GM18870 (cell line): Measurements from ENCODE around the gene FADS3.

ENCODE experiments used
- ATAC-seq: cut with Tn5 transposase; IDR thresholded peaks from one replicate; pipeline ENCODE4 v1.9.1; 2021; ENCODE audit warnings: moderate library complexity; ENCODE audit not compliant: unreplicated experiment

Gene FADS3

DNA sequence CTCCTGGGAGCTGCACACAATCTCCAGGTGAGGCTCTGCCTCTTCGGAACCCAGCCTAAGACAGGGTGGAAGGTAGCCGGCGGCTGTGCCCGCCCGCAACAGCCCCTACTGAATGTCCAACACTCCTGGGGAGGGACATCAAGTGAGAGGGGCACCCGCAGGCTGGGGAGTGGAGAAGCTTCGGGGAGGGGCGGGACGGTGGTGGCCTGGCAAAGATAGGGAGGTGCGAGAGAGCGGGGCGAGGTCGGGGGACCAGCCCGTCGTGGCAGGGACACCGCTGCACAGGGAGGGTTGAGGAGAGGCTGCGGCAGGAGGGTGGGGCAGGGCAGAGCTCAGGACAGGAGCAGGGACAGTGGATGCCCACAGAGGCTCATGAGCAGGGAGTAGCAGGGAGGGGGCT lies 8.9 kb upstream of the FADS3 start:
- no peak for ATAC-seq

DNA sequence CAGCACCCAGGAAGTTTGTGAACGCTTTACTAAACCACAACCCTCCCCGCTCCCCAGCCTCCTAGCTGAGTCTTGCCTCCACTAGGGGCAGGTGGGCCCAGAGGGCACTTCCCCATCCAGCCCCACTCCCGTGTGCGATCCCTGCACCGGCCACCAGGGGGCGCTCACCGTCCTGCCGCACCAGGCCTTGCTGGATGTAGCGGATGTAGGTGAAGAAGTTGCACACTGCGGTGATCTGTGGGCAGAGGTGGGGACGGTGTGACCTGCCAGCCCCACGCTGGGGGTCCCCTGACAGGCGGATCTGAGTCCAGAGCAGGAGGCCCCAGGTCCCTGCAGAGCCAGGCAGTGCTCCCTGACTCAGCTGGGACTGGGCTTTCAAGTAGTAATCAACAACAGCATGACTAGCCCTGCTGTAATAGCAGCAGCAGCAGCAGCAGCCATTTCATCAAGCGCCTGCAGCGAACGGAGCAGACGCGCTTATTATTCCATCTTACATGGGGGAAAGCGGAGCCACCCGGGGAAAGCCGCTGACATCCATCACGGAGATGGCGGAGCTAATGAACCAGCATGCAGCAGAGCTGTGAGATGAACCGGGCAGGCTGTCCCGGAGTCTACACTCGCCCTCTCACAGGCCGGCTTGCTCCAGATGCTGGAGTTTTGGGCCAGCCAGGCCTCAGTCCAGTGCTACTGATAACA lies 7.9 kb upstream of the FADS3 start:
- no peak for ATAC-seq

DNA sequence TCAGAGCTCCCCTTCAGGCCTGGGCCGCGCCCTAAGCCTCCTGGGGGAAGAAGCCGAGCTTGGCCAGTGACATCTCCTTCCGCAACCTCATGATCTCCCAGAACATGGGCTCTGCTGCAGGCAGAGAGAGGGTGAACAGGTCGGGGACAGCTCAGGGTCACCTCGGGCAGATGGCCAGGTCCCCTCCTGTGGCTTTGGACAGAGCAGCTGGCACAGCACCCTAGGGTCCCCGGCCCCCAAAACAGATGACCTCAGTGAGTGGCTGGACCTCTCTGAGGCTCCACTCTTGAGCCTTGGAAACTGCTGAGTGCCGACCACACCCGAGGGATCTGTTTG lies 6.9 kb upstream of the FADS3 start:
- ATAC-seq: no peak

DNA sequence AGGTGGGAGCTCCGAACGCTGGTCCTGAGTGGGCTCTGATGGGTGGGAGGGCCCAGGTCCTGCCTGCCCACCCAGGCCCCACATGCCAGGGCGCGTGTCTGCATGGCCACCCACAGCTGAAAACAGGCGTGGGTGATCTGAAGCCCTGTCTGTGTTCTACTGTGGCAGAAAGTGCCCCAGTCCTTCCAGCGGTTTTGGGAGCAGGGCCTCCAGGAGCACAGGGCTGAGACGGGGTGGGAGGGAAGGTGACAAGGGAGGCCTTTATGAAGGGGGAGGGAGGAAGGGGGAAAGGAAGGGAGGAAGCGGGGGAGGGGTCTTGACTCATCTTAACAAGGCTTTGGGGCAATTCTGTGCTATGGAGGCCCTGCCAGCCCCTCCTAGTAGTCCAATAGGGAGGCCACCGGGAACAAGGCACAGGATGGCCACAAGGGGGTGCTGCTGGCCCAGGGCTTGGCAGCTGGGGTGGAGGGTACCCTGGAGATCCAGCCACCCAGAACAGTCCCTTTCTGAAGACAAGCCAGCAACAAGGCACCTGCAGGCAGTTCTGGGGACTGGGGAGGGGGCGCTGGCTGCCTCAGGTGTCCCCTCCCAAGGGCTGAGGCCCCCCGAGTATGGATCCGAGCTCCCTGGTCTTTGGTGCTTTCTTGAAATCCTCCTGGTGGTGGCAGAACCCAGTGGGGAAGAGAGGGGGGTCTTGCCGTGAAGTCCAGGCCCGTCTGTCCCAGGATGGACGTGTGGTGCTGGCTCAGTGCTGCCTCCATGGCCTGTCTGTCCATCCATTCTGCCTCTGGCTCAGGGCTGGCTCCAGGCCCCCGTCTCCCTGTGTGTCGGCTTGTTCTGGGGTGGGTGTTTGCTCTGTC lies 6.3 kb upstream of the FADS3 start:
- ATAC-seq: no peak

DNA sequence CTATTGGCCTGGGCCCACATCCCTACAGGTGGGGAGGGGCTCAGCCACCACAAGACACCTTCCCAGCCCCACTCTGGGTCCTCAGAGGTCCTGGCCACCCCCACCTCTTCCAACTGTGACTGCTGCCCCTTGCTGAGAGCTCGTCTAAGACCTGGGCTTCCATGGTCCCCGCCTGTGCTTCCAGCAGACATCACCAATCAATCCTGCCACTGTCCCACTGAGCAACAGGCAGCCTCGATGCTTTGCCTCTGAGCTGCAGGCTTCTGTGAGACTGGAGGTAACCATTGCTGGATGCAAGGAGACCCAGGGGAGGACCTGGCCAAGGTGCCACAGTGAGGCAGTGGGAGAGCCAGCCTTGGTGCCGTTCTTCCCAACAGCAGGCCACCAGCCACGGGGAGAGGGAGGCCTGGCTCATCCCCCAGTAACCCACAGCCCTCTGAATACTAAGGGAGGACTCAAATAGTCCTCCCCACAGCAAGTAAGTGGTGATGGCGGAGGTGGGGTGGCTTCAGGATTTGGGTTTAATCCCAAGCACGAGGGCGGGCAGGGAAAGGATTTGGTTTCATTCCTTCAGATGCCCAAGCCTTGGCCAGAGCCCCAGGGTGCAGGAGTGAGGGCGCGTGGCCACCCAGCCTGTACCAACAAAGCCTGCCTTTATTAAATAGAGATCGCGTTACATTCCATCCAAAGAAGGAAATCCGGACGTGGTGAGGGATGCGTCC lies 5.5 kb upstream of the FADS3 start:
- ATAC-seq: no peak

DNA sequence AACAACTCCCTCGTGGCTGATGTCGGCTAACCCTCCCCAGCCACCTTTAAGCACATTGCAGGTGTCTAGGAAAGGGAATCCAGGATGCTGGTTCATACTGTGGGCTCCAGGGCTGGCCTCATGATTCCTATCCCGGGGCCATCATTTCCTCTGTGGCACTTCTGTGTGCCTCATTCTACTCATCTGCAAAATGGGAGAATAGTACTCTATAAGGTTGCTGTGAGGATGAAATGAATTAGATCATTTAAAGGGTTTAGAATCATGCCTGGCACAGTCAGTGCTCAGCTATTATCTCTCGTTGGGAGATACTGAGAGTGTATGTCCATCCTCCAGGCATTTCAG lies 4.3 kb upstream of the FADS3 start:
- ATAC-seq: no peak

DNA sequence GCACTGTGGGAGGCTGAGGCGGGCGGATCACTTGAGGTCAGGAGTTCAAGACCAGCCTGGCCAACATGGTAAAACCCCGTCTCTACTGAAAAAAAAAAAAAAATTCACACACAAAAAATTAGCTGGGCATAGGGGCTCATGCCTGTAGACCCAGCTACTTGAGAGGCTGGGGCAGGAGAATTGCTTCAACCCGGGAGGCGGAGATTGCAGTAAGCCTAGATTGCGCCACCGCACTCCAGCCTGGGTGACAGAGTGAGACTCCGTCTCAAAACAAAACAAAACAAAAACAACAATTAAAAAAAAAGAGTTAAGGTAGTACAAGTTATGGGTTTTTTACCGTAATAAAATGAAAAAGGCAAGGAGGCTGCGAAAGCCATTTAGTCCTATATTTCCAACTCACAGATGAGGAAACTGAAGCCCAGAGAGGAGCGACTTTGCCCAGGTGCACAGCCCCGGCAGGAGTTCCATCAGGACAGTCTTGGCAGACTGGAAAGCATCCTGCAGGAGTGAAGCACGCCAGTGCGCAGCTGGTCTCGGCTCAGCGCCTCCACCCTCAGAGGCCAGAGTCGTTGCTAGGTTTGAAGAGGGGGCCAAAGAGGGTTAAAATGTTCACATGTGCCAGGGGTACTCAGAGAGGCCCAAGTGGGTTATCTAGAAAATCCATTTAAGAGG lies 3.8 kb upstream of the FADS3 start:
- no peak for ATAC-seq

DNA sequence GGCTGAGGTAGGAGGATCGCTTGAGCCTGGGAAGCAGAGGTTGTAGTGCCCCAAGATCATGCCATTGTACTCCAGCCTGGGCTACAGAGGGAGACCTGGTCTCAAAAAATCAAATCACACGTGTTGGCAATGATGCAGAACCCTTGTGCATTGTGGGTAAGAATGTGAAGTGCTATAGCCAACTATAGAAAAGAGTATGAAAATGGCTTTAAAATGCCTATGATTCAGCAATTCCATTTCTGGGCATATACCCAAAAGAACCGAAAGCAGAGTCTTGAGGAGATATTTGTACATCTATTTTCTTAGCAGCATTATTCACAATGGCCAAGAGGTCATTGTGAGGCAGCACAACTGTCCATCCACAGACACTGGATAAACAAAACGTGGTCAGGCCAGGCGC lies 2.6 kb upstream of the FADS3 start:
- ATAC-seq: no peak

DNA sequence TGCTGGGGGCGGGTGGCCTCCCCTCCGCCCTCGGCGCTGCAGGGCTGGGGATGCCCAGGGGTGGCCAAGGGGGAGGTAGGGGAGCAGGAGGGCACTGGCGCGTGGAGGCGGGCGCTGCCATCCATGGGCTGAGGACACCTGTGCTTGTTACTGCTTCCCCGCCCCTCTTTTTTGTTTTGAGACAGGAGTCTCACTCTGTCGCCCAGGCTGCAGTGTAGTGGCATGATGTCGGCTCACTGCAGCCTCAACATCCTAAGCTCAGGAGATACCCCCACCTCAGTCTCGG lies 683 bp upstream of the FADS3 start:
- no peak for ATAC-seq

DNA sequence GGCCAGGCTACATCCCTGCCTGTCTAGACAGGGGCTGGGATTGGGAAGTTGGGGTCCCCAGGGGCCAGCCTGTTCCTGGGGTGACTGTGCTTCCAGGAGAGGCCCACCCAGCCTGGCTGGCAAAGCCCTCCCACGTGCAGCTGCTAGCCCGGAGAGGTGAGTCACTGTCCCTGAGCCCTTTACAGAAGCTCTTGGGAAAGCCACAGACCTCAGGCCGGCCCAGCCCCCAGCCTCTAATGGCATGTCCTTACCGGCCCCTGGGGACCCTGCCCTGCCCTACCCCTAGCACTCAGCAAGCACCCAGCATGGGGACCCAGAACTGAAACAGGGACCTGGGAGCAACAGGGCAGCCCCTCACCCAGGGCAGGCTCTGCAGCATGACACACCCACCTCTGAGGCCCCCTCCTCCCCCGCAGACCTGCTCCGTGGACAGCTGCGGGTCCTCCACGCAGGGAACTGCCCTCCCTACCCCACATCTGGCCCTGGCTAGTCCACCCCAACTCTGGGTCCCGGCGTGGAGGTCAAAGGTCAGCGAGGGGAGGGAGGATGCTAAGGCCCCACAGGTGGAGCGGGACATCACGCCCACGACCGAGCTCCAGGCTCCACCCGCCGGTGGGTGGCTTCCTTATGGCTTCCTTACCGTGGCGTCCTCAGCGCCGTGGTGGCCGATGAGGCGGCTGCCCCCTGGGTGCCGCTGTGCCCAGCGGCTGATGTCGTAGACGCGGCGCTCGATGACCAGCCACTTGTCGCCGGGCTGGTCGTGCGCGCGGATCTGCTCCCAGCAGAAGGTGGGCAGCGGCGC lies 615 bp downstream of the FADS3 start:
- no peak for ATAC-seq

DNA sequence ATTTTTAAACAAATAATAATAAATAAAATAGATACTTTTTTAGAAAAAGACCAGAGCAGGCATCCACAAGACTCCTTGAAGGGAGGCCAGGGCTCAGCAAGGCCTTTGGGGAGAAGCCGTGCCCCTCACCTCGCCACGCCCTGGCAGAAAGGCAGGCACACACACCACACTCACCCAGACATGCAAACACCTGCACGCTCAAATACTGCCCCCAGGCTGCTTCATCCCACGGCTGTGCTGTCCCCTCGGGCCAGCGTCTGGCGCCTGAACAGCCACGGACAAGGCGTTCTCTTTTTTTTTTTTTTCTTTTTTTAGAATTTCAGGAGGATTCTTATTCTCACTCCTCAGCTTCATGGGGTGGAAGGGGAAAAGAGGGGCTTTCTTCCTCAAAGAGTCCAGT lies 1.5 kb downstream of the FADS3 start:
- no peak for ATAC-seq

DNA sequence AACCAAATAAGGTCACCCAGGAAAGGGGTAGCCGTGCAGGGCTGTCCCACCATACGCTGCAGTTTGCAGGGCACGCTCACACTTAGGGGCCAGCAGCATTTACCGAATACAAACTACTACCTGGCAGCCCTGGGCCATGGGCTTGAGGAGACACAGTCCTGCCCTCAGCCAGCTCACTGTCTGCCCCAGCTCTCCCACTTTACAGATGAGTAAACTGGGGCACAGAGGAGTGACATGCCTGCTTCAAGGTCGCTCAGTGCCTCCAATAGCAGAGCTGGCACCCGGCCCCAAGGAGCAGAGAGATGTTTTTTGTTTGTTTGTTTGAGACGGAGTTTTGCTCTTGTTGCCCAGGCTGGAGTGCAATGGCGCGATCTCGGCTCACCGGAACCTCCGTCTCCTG lies 2.8 kb downstream of the FADS3 start:
- no peak for ATAC-seq

DNA sequence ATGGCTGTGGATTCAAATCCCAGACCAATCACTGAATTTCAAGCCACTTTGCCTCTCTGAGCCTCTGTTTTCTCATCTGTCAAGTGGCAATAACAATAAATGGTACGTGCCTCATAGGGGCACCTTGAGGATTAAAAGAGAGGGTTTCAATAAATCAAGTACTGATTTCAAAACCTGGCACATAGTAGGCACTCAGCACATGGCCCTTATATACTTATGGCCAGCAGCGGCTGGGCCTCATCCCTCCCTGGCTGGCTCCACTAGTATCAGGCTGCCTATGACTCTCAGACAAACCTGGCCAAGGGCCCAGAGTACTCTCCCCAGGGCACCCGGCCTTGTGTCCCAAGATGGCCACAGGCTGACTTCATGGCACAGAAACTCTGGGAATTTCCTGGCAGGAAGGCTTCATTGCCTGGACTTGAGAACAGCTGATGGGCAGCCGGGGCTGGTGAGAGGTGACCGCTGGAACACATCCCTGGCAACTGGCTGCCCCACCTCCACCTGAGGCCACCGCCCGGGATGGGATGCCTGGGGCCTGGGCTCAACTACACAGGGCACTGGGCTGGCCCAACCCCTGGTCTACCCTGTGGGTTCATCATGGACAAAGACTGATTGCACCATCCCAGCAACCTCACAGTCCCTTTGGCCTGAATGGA lies 3.4 kb downstream of the FADS3 start:
- ATAC-seq: no peak

DNA sequence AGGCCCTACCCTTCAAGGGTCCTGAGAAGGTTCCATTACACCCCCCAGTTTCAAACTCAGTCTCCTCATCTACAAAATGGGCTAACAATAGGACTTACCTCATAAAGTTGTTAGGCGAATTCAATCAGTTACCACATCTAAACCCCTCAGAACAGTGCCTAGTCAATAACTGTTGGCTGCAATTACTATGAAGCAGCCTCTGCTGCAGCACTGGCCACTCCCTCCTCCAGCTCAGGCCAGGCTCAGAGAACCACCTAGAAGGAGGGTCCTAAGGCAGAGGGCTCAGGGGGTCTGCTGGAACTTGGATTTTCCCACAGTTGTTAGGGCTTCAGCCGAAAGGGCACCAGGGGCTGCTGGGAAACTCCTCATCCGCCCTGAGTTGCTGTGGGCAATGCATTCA lies 4.7 kb downstream of the FADS3 start:
- no peak for ATAC-seq

DNA sequence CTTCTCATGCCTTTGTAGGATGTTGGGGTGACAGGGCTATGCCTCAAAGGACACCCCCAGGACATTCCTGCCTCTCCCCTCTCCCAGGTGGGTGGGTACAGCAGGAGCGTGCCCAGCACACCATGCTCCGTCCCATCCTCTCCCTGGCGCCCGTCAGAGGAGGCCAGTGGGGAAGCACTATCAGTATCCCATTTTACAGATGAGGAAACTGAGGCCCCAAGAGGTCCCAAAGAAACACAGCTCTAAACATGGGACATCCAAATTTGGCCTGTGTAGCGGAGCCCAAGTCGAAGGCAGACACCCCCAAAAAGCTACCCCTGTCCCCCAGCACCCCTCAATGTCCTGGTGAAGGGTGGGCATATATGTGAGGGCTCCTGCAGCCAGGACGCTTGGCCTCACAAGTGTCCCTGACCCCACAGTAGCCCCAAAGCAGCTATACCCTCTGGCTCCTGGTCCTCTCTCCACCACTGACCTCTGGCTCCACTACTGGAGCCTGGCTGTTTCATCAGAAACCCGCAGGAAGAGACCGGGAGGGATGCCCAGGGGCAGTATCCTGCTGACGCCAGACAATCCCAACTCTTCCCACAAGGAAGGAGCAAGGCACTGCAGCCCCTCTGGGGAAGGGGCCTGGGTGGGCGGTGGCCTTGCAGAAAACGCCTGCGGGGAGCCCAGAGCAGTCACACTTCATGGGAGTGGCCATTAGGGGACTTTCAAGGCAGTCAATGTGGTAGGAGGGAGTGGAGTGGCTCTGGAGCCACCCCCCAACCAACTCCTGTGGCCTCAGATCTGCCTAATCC lies 5.4 kb downstream of the FADS3 start:
- ATAC-seq: no peak

DNA sequence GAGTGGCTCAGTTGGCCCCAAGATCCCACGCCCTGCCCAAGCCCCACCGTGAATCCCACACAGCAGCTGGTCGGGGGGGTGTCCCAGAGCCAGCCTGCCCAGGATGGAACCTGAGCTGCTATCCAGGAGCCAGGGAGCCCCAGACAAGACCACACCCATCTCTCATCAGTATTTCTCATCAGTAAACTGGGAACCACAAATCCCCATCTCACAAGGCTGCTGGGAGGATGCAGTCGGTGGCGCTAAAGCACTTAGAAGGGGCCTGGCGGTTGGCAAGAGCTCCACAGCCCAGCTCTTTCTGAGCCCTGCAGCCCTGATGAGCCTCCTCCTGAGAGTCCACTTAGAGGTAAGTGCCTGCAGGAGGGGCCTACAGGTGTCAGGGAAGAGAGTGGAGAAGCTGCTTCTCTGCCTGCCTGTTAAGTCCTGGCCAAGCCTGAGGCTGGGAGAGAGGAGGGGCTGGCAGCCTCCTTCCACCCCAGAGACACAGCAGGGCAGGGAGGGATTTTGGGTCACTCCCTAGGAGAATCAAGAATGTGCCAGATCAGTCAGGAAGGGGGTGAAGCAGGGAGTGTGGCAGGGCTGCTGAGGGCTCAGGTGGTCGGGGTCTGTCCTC lies 6.1 kb downstream of the FADS3 start:
- ATAC-seq: no peak

DNA sequence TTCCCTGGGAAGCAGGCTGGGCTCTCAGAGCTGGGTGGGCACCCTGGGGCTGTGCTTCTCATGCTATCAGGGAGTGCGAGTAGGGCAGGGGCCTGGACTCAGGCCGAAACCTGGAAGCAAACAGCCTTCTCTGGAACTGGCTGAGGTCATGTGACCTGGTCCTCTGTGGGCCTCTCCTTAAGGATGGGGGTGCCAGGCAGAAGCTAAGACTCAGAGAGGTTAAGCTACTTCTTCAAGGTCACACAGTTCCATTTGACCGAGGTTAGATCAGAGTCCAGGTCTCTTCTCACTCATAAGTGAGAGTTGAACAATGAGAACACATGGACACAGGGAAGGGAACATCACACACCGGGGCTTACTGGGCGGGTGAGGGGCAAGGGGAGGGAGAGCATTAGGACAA lies 7.4 kb downstream of the FADS3 start:
- ATAC-seq: no peak

DNA sequence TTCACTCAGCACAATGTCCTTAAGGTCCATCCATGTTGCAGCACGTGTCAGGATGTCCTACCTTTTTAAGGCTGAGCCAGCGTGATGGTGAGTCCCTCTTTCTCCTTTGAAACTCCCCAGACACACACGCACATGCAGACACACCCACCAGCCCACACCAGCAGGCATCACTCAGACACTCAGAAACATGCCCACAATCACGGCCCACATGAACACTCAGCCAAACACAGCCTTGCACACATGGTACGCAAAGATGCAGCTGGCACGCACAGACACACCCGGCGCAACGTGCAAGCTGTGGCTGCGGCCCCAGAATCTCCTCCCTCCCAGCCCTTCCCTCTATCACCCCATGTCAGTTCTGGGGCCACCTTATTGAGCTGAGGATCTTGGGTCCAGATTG lies 8.0 kb downstream of the FADS3 start:
- no peak for ATAC-seq

DNA sequence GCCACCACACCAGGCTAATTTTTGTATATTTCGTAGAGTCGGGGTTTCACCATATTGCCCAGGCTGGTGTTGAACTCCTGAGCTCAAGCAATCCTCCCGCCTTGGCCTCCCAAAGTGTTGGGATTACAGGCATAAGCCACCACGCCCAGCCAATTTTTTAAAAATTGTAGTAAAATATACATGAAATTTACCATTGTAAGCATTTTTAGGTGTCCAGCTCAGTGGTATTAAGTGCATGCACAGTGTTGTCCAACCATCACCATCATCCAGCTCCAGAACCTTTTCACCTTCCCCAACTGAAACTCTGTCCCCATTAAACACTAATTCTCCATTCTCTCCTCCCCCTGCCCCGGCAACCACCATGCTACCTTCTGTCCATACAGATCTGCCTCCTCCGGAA lies 8.5 kb downstream of the FADS3 start:
- ATAC-seq: no peak
